HEK293 (cell line): Measurements from ENCODE around the gene SART3.

Source experiments
- ZNF701 ChIP-seq: fragments of 450-650 bp; formaldehyde crosslinking; IDR thresholded peaks from 2 replicates; pipeline ENCODE4 v1.5.1; 2016; ENCODE audit warnings: missing biosample characterization, missing genetic modification characterization
- TF ChIP-seq, protein P1 (sequence below): fragments of 450-650 bp; formaldehyde crosslinking; IDR thresholded peaks from 2 replicates; pipeline ENCODE4 v1.5.1; 2016; ENCODE audit warnings: missing biosample characterization, missing genetic modification characterization
- TF ChIP-seq, protein P2 (sequence below): fragments of 450-650 bp; formaldehyde crosslinking; IDR thresholded peaks from 2 replicates; pipeline ENCODE4 v1.5.1; 2016; ENCODE audit warnings: missing biosample characterization, missing genetic modification characterization

DNA sequence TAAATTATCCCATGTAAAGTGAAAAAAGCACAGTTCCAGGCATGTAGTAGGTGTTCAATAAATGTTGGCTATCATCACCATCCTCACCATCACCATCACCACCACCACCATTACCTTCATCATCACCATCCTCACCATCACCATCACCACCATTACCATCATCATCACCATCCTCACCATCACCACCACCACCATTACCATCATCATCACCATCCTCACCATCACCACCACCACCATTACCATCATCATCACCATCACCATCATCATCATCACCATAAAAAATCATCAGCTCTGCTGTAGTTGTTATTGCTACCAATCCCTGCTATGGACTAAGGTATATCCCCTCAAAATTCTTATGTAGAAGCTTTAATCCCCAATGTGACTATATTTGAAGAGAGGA lies 16.5 kb upstream of the SART3 start:
- TF ChIP-seq, protein P1, sequence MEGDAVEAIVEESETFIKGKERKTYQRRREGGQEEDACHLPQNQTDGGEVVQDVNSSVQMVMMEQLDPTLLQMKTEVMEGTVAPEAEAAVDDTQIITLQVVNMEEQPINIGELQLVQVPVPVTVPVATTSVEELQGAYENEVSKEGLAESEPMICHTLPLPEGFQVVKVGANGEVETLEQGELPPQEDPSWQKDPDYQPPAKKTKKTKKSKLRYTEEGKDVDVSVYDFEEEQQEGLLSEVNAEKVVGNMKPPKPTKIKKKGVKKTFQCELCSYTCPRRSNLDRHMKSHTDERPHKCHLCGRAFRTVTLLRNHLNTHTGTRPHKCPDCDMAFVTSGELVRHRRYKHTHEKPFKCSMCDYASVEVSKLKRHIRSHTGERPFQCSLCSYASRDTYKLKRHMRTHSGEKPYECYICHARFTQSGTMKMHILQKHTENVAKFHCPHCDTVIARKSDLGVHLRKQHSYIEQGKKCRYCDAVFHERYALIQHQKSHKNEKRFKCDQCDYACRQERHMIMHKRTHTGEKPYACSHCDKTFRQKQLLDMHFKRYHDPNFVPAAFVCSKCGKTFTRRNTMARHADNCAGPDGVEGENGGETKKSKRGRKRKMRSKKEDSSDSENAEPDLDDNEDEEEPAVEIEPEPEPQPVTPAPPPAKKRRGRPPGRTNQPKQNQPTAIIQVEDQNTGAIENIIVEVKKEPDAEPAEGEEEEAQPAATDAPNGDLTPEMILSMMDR (tag by site-specific recombination): no peak
- TF ChIP-seq, protein P2, sequence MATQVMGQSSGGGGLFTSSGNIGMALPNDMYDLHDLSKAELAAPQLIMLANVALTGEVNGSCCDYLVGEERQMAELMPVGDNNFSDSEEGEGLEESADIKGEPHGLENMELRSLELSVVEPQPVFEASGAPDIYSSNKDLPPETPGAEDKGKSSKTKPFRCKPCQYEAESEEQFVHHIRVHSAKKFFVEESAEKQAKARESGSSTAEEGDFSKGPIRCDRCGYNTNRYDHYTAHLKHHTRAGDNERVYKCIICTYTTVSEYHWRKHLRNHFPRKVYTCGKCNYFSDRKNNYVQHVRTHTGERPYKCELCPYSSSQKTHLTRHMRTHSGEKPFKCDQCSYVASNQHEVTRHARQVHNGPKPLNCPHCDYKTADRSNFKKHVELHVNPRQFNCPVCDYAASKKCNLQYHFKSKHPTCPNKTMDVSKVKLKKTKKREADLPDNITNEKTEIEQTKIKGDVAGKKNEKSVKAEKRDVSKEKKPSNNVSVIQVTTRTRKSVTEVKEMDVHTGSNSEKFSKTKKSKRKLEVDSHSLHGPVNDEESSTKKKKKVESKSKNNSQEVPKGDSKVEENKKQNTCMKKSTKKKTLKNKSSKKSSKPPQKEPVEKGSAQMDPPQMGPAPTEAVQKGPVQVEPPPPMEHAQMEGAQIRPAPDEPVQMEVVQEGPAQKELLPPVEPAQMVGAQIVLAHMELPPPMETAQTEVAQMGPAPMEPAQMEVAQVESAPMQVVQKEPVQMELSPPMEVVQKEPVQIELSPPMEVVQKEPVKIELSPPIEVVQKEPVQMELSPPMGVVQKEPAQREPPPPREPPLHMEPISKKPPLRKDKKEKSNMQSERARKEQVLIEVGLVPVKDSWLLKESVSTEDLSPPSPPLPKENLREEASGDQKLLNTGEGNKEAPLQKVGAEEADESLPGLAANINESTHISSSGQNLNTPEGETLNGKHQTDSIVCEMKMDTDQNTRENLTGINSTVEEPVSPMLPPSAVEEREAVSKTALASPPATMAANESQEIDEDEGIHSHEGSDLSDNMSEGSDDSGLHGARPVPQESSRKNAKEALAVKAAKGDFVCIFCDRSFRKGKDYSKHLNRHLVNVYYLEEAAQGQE (tag by site-specific recombination): no peak
- no peak for TF ChIP-seq ZNF701 (tag by site-specific recombination)
